SK-N-SH treated with all-trans-retinoic acid at 6 μM for 48 hours (cell line): Measurements from ENCODE around the gene GRK7.

Experiments
- ATAC-seq: fragments of 200-7000 bp; cut with Tn5 transposase; 3 replicates; pipeline ENCODE4 v1.9.1; 2020; ENCODE audit warnings: mild to moderate bottlenecking, moderate library complexity
- BACH2 ChIP-seq: fragments of 250-450 bp; sonication (Bioruptor Pico); IDR thresholded peaks from 2 replicates; pipeline ENCODE4 v1.9.0; 2021; ENCODE audit warnings: mild to moderate bottlenecking, borderline replicate concordance
- CREB5 ChIP-seq: fragments of 250-450 bp; sonication (Bioruptor Pico); IDR thresholded peaks from 2 replicates; pipeline ENCODE4 v1.5.1; 2020; ENCODE audit warnings: low read depth, mild to moderate bottlenecking, moderate library complexity
- CSRNP3 ChIP-seq: fragments of 250-450 bp; sonication (Bioruptor Pico); IDR thresholded peaks from 2 replicates; pipeline ENCODE4 v1.5.1; 2021; ENCODE audit warnings: mild to moderate bottlenecking, moderate library complexity
- ESRRG ChIP-seq: fragments of 250-450 bp; sonication (Bioruptor Pico); IDR thresholded peaks from 2 replicates; pipeline ENCODE4 v1.6.1; 2021; ENCODE audit warnings: mild to moderate bottlenecking
- GLIS3 ChIP-seq: fragments of 250-450 bp; sonication (Bioruptor Pico); IDR thresholded peaks from 2 replicates; pipeline ENCODE4 v1.5.0; 2020; ENCODE audit warnings: mild to moderate bottlenecking, moderate library complexity
- PATZ1 ChIP-seq: fragments of 250-450 bp; sonication (Bioruptor Pico); IDR thresholded peaks from 2 replicates; pipeline ENCODE4 v1.8.0; 2020; ENCODE audit warnings: mild to moderate bottlenecking, moderate library complexity, borderline replicate concordance
- PPARA ChIP-seq: fragments of 250-450 bp; sonication (Bioruptor Pico); IDR thresholded peaks from 2 replicates; pipeline ENCODE4 v1.5.0; 2020; ENCODE audit warnings: mild to moderate bottlenecking, borderline replicate concordance
- RARB ChIP-seq: fragments of 250-450 bp; sonication (Bioruptor Pico); IDR thresholded peaks from 2 replicates; pipeline ENCODE4 v1.8.0; 2021; ENCODE audit warnings: mild to moderate bottlenecking, moderate library complexity
- SNAI2 ChIP-seq: fragments of 250-450 bp; sonication (Bioruptor Pico); IDR thresholded peaks from 2 replicates; pipeline ENCODE4 v1.5.0; 2020; ENCODE audit warnings: mild to moderate bottlenecking, moderate library complexity
- TOX ChIP-seq: fragments of 250-450 bp; sonication (Bioruptor Pico); IDR thresholded peaks from 2 replicates; pipeline ENCODE4 v1.8.0; 2021; ENCODE audit warnings: mild to moderate bottlenecking, moderate library complexity, borderline replicate concordance
- TSHZ2 ChIP-seq: fragments of 250-450 bp; sonication (Bioruptor Pico); IDR thresholded peaks from 2 replicates; pipeline ENCODE4 v1.5.0; 2020; ENCODE audit warnings: mild to moderate bottlenecking, moderate library complexity
- ZC3H10 ChIP-seq: fragments of 250-450 bp; sonication (Bioruptor Pico); IDR thresholded peaks from 2 replicates; pipeline ENCODE4 v1.5.1; 2021; ENCODE audit warnings: mild to moderate bottlenecking, moderate library complexity
- ZFP3 ChIP-seq: fragments of 250-450 bp; sonication (Bioruptor Pico); IDR thresholded peaks from 2 replicates; pipeline ENCODE4 v1.5.0; 2020; ENCODE audit warnings: mild to moderate bottlenecking, moderate library complexity
- ZFP30 ChIP-seq: fragments of 450-650 bp; formaldehyde crosslinking; IDR thresholded peaks from 2 replicates; pipeline ENCODE4 v1.5.0; 2022; ENCODE audit warnings: mild to moderate bottlenecking, moderate library complexity
- ZNF565 ChIP-seq: fragments of 450-650 bp; formaldehyde crosslinking; conservative IDR thresholded peaks from 2 replicates; pipeline ENCODE4 v1.5.0; 2020; ENCODE audit warnings: low read depth, mild to moderate bottlenecking, moderate library complexity
- ZNF8 ChIP-seq: fragments of 450-650 bp; formaldehyde crosslinking; IDR thresholded peaks from 2 replicates; pipeline ENCODE4 v1.5.0; 2020; ENCODE audit warnings: mild to moderate bottlenecking, moderate library complexity

GRK7 gene

GRCh38 chr3:141776885-141777284 lies 13.7 kb downstream of the GRK7 start:
- ATAC-seq = no peak
- TF ChIP-seq ZFP3 (CRISPR knock-in tag) = no peak
- TF ChIP-seq CREB5 (CRISPR knock-in tag) = no peak
- TF ChIP-seq ZFP30 (CRISPR knock-in tag) = no peak
- no peak for TF ChIP-seq CSRNP3
- TF ChIP-seq GLIS3 (CRISPR knock-in tag) = no peak
- TF ChIP-seq PATZ1 (CRISPR knock-in tag) = no peak
- TF ChIP-seq RARB = no peak
- no peak for TF ChIP-seq ZC3H10 (CRISPR knock-in tag)
- TF ChIP-seq ZNF565 (CRISPR knock-in tag) = no peak
- no peak for TF ChIP-seq TSHZ2 (CRISPR knock-in tag)

- TF ChIP-seq GLIS3 (CRISPR knock-in tag) (no peak), ZNF8 (CRISPR knock-in tag) (no peak), ESRRG (CRISPR knock-in tag) (no peak), CSRNP3 (no peak), PPARA (no peak), SNAI2 (CRISPR knock-in tag) (no peak), TOX (CRISPR knock-in tag) (no peak), PATZ1 (CRISPR knock-in tag) (no peak), CREB5 (CRISPR knock-in tag) (no peak), BACH2 (CRISPR knock-in tag) (no peak)
- ATAC-seq = no peak; the same call in 2 of the 3 replicates
Observed at GRCh38 chr3:141777957-141778813, 15.0 kb downstream of the GRK7 start.
